CD4-positive, alpha-beta T cell treated with Interferon gamma for 1 hour (primary cell): ENCODE measurements around the gene SREK1IP1.

Source experiments
- DNase-seq: peaks from one replicate; pipeline ENCODE4 v3.0.0-alpha.2; 2020

The SREK1IP1 gene

DNA sequence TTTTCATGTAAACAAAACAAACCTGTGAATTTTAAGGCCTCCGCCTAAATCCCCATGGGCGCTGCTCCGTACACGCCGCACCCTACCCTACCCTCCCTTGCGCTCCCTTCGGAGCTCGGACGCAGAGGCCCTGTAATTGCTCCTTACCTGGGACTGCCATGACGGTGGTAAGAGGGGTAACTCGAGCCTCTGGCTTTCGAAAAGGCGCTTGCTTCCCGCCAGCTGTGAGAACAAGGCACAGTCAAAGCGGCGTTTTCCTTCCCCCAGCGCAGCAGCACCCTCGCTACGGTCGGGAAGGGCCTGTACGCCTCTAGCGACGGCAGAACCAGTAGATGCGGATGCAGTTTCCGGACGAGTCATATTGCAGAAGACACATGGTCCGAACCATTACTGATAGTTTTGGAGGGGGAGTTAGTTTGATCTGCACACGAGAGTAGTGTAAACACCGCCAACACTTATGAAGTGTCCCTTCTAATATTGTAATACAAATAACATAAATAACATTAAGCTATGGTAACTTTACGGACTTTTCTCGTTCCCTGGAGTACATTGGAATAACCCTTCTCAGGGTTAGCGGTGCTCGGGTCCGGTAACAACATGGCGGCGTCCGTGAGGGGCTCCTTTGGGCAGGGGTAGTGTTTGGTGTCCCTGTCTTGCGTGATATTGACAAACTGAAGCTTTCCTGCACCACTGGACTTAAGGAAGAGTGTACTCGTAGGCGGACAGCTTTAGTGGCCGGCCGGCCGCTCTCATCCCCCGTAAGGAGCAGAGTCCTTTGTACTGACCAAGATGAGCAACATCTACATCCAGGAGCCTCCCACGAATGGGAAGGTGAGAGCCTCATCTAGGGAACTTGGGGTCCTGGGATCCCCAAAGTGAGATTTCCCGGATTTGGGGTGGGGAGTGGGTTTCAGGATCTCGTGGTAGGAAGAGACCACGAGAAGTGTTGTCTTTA lies at the start of gene SREK1IP1, which contains the start of gene CWC27:
SREK1IP1 (minus strand) TSS at position 334 of the 955 bp plus-strand sequence; CDS start at position 160, 174 bp downstream.
CWC27 (plus strand) TSS at position 573 of the 955 bp plus-strand sequence; CDS start at position 790, 217 bp downstream.
- peak; percentile 77 for DNase-seq

DNA sequence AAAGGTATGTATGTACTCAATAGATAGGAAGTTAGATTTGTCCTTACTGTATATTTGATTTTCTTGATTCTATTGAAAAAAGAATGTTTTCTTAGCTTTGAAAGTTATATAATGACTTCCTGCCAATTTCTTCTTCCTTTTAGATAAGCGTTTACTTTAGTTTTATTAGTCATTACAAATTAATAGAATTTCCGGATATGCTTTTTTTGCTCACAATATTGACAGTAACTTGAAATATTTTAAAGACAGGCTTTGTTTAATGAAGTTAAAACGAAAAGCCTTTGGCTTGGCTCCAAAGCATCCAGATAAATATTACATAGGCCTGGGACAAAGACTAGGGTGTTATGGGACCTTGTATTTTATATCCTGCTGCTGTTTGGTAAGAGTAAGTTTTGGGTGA lies 49.8 kb upstream of the SREK1IP1 start:
- DNase-seq: no peak

DNA sequence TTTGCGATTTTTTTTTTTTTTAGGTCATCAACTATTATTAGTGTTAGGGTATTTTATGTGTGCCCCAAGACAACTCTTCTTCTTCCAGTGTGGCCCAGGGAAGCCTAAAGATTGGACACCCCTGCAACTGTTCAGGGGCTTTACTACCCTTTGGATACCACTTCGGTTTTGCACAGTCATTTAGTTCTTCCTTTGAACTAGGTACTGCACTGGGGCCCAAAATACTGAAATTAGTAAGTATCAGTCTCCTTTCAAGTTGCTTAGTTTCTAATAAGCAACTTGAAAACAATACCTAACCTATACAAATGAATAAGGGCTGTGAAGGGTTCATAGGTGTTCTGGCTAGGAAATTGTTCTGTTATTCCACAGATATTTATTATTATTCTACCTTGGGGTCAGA lies 45.6 kb upstream of the SREK1IP1 start:
- no peak for DNase-seq

DNA sequence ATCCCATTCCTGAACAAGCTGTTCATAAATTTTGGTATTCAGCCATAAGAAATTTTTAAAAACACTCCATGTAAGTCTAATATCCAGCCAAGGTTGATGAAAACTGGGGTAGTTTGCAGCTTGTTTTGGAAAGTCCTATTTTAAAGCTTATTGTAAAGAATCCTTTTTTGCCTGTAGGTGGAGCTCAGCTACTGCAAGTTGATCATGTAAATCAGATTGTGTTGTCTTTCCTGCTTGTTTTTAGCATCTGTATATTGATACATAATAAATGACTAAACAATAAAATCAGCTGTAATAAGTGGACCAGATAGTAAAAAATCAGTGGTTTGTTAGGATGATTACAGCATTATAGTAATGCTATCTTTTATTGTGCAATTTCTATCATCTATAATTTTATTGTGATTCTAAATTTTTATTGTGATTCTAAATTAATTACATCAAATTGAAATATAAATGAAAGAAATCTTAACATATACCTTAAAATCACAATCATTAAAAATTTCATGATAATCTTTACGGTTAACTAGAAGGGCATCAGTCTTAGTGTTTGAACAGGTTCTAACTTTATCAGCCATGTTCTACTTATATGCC lies 42.7 kb upstream of the SREK1IP1 start:
- no peak for DNase-seq

DNA sequence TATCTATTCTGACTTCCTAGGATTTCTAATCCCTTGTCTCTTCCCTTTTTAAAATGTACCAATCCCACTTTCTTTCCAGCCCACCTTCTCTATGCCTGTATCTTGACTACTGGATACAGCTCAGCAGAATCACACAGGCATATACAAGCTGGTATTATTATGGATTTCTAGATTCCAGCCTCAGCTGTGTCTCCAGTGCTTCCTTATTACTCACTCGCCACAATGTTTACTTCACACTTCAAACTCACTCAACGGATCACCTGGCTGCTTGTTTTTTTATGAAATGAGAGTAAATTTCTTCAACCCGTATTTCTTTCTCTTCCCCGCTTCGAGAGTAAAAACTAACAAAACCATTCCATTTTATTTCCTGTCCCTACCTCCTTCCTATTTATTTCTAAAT lies 39.0 kb upstream of the SREK1IP1 start:
- no peak for DNase-seq

DNA sequence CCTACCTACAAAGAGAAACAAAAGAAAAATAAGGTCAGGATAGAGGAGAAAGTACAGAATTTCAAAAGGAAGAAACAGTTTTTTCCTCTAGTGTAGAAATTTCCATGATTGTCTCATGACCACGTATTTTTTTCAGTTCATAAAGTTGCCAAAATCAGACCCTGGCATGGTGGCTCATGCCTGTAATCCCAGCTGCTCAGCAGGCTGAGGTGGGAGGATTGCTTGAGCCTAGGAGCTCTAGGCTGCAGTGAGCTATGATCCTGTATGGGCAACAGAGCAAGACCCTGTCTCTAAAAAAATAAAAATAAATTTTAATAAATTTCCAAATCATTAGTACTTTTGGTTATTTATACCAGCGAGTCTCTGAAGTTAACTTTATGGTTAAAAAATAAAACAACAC lies 38.0 kb upstream of the SREK1IP1 start:
- DNase-seq: no peak

DNA sequence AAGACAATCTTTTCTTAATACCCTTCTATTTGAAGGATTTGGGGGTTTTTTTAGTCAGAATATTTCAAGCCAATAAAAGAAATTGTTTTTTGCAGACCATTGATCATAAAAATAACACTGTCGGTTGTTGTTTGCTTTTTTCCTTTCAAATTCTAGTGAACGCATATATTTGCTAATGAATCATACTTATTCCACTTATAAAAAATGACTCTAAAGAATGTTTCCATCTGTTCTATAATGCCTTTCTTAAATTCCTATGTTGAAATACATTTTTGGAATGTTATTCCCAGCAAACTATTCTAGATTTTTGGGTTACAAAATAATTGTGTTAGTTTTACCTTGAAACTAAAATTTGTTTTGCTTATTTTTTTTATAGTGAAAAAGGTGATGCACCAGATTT lies 32.4 kb upstream of the SREK1IP1 start:
- DNase-seq: no peak

DNA sequence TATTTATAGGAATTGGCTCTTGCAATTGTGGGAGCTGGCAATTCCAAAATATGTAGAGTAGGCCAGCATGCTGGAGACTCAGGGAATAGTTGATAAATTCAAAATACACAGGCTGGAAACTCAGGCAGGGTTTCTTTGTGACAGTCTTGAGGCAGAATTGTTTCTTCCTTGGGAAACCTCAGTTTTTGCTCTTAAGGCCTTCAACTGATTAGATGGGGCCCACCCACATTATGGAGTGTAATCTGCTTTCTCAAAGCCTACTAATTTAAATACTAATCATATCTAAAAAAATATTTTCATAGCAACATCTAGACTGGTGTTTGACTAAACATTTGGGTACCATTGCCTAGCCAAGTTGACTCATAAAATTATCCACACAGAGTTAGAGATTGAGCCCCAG lies 27.8 kb upstream of the SREK1IP1 start:
- DNase-seq: no peak

DNA sequence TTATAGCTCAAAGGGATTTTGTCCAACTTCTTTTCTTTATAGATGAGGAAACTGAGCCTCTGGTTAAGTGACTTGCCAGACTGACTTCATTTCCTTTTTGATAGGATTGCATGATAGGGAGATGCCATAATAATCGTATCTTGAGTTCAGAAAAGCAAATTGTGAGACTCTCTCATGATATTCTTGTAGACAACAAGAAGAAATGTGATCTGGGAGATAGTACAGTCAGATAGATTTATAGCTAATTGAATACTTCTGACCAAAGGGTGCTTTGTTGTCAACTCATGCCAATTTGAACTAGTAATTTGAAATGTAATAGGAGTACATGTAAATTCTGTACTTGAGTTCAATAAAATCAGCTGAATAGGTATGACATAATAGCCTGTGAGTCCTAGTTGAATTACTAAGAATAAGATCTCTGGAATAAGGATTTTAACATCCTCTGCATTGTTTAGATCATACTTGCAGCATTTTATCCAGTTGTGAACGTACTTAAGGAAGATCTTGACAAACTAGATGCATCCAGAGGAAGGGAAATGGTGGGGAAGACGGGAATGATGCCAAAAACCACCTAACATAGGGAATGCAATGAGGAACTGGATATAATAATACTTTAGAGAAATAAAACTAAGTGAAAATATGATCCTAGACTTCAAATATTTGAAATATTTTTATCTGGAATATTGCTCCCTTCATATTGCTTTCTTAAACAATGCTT lies 25.7 kb upstream of the SREK1IP1 start:
- no peak for DNase-seq

DNA sequence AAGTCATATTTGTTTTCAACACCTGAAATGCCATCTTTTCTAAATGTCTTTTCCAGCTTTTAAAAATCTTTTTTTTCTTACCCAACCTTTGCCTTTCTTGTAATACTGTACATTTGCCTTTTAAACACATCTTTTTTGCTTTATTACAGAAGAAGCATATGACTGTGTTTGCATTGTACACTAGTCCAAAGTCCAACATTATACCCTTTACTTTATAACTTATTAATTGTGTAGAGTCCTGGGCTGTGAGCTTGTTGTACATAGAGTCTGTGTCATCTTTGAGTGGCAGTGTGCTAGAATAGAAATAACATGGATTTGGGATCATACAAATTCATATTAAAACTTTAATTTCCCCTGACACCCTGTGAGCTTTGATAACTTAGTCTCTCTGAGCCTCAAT lies 24.0 kb upstream of the SREK1IP1 start:
- DNase-seq: no peak

DNA sequence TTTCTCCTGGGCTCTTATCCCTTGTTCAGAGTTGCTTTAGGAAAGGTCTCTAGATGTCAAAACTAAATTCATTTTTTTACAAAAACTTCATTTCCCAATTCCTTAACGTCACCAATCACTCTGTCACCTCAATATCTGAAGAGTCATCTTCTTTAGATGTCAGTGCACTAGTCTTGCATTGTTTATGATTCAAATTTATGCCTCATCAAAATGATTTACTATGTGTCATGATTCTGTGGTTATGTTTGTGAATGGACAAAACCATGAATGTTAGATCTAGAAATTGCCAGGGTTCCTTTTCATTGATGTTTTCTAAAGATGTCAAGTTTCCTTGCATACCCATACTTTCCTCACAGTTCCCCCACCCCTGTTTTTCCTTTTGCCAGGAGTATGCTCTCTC lies 21.7 kb upstream of the SREK1IP1 start:
- no peak for DNase-seq

DNA sequence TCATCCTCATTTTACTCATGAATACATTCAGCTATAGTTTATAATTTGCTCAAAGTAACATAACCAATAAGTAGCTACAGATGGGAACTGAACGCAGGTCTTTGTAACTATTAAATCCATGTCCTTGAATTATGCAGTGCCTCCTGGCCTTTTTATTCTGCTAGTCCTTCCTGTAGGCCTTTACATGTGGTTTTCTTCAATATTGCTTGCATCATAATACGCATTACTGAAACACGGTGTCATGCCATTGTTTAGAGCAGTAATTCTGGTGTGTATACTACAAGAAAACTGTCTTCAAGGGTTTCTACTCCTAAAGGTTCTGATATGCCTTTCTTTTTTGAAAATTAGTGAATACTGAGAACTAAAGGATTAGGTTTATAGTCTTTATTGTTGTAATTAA lies 21.0 kb upstream of the SREK1IP1 start:
- DNase-seq: no peak

DNA sequence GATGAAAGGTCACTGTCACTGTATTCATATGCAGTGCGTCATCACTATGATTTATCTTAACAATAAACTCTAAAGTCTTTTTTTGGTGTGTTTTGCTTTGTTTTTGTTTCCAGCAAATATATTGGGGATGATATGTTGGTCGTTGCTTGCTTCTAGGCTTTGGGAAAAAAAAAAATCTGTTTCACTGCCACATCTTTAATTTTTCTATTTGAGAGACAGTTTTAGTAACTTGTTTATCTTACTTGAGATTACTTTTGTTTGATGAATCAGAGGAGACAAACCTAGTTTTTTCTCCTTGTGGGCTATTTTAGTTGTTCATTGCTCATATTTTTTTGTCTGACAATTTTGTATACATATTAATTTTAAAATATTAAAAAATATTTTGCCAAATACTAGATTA lies 19.7 kb upstream of the SREK1IP1 start:
- DNase-seq: no peak

DNA sequence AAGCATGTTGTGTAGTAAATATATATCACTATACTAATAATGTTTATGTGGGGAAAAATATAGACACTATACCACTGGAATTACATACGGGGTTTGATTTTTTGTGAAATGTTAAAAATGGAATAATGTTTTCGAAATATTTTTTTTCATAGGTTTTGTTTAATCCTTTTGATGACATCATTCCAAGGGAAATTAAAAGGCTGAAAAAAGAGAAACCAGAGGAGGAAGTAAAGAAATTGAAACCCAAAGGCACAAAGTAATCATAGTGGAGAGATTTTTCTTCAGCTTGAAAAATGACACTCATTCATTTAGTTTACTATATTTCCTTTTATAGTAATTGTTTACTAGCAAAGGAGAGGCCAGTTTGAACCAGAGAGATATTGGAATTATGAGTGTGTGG lies 17.9 kb upstream of the SREK1IP1 start:
- no peak for DNase-seq

DNA sequence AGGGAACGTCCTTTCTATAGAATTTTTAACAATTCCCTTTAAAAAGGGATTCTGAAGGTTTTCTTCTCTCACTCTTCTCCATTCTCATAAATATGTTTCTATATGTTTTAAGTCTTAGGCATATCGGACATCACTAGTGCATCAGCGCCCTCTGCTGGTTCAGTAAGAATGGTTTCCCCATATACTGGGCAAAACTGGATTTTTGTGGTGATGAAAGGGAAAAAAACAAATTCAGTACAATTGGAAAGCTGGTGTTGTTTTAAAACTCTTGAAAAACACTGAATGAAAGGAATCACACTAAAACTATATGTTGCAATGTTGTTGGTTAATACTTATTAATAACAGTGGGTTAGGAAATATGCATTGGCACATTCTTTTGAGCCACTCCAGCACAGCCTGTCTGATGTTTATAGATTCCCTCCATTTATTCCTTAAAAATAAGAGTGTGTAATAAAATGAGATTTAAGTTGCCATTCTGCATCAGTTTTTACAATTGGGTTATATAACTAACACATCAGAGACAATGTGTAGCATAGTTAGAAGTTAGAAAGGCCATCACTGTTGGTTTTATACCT lies 16.0 kb upstream of the SREK1IP1 start:
- peak; percentile 54 for DNase-seq

DNA sequence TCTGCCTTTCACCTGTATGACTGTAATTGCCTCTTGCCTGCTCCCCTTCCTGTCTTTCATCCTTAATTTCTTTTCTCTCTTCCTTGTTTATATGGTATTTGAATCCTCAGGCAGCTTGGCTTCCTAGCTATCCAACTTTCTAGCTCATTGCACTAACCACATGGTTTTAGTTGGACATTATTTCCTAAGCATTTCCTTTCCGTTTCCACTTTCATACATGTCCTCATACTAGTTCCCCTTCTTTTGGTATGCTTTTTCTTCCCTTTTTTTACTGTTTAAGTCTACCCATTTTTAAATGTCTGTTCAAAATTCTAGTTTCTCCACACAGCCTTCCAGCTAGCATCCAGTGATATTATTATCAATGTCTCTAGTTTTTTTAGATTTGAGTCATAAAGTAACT lies 6.8 kb upstream of the SREK1IP1 start:
- no peak for DNase-seq

DNA sequence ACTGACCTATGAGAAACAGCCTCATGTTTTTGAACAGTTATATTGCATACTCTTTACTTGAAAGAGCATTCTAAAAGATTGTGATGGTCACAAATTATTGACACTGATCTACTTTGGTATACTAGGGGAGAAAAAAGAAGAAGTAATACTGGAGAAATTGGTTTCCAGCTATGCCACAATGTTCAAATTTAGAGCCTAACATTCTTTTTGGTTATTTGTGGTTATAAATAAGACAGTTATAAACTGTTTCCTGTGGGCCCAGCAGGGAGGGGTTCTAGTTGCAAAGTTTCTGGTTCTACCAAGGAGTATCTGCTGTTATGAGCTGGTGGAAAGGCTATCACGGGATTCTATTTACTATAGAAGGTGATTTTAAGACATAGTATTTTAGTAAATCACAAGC lies 5.0 kb upstream of the SREK1IP1 start:
- no peak for DNase-seq

DNA sequence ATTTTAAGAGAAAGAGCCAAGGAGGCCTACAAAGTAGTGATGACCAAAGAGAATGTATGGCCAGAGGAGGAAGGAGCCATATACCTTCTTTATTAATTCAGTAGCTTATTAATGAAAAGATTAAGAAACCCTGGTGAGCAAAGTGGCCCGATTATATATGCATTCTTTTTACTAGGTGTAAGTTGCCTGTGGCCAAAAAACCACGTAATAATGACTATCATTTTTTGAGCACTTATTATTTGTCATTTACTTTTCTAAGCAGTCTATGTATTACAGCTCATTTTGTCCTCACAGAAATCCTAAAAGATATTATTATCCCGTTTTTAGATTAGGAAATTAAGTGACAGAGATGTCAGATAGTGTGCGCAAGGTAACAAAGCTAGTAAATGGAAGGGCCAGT lies 3.2 kb upstream of the SREK1IP1 start:
- no peak for DNase-seq

DNA sequence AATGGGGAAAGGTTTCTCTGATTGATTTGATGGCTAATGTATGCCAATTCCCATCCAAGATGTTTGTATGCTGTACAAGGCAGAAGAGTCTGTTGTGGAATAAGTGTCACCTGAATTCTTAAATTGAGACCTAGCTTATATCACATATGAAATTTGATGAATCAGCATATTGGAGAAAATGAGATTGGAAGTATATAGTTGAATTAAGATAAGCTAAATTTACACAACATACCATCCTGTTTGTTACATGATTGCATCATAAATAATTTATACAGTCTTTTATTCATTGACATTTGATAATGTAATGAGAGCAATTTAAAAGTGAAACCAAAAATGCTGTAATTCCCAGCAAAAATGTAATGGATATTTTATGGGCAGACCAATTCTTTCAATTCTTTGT lies 1.4 kb upstream of the SREK1IP1 start:
- no peak for DNase-seq

DNA sequence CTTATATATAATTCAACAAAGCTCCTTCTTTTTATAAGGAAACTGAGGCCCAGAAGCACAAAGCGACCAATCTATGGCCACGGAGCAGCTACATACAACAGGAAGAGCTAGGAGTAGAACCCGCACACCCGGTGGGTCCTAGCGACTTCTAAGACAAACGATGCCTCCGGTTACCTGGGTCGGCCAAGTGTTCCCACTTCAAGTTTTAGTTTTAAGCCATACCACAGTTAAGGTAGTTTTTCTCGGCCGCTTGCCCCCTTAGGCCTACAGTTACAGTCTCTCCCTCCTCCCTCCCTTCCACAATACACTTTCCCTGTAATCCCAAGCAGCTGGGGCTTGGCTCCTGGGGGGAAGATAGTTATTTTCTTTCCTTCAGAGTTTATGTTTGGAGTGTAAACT lies 533 bp downstream of the SREK1IP1 start:
- no peak for DNase-seq

DNA sequence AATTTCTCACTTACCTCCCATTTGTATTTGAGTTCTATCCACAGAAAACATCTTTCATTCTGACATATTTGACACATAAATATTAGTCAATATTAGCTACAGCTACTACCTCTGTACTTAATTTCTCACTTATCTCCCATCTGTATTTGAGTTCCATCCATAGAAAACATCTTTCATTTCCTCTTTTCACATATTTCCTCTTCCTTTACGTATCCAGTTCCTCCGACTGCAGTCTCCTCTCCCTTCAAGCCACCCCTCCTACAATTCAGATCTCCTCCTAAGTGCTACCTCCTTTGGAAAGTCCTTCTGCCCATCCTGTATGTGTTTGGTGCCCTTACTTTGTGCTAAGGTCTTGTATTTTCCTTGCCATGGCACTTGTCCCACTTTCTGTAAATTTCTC lies 1.6 kb downstream of the SREK1IP1 start:
- no peak for DNase-seq

DNA sequence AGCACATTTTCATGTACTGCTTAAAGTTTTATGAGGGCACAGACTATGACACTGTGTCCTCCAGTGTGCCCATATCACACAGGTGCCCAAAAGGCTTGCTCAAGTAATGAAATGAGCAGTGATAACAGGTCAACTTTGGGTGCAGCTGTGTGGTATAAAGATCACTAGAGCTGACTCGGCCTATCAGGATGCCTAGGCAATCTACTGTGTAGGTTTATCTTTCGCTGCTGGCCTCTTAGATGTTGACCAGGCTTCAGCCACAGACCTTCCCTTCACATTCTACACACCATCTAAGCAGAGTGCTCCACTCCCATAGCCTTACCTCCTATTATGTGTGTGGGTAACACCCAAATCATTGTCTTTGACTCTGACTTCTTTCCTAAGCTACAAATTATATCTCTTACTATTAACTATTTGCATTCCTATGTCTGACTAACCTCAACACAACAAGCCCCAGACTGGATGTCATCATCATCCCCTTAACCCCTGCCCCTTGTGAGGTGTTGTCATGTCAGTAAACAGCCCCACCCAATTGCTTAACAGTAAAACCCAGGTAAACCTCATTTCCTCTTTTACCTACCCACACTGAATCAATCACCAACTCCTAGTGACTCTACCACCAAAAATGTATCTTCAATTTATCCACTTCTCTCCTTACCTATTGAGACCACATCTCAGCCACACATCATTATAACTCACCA lies 2.5 kb downstream of the SREK1IP1 start:
- DNase-seq: no peak
